Activated gamma-delta T cell treated with Interleukin-2 at 50 U/mL for 16 hours (primary cell): ENCODE data around the gene SCN11A.
"Not testable (repeated sequence)": the region's sequence is repeated elsewhere in the genome, so short reads cannot be mapped to it uniquely, and the experiment has no call there.

ENCODE experiments used
- DNase-seq: peaks from one replicate; pipeline ENCODE4 v3.0.0-alpha.2; 2020

SCN11A gene

DNA sequence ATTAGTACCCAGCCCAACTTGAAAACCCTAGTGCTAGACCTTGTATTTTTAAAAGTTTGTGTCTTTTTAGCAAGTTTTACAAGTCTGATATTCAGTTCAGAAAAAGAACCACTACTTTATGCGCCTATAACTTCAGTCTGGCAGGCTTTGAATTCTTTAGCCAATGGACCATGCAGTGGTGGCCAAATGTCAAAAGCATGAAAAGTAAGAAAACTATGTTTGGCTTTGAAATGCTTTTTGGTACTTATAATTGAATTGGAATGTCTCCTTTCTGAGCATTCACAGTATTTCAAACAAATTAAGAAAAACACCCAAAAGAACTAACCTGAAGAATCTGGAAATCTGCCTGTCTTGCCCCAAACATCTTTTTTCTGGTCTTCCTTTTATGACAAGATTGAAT, 12.9 kb upstream of the SCN11A start:
- no peak for DNase-seq

DNA sequence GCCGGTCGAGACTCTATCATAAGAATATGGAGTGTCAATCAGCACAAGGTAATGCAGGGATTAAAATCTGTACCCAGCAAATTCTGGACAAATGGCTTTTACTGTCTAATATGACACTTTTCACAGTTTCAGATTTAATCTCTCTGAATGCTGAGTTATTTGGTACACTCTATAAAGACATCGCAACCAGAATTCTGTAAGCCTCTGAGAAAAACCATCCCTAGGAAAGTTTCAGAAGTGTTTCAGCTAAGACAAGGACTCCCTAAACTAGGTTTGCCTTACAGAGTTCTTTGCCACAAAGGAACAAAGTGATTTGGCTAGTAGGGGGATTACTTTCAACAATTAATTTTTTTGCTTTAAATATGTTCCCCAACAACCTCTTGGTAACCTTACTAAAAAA, 11.4 kb upstream of the SCN11A start:
- DNase-seq = no peak

DNA sequence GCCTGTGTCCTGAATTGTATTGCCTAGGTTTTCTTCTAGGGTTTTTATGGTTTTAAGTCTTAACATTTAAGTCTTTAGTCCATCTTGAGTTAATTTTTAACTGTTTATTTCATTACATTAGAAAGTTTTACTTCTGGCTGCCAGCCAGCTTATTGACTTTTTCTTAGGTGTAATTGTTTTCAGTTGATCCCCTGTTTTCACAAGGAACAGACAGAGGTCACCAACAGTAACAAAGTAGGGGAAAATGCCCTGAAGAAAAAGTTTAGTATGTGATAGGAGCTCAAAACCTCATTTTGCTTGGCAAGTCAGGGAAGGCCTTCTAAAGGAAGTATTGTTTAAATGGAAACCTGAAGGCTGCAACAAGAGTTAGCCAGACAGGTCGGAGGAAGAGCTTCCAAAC, 10.4 kb upstream of the SCN11A start:
- no peak for DNase-seq

DNA sequence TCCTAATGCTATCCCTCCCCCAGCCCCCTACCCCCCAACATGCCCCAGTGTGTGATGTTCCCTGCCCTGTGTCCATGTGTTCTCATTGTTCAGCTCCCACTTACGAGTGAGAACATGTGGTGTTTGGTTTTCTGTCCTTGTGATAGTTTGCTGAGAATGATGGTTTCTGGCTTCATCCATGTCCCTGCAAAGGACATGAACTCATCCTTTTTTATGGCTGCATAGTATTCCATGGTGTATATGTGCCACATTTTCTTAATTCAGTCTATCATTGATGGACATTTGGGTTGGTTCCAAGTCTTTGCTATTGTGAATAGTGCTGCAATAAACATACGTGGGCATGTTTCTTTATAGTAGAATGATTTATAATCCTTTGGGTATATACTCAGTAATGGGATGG, 9.5 kb upstream of the SCN11A start:
- DNase-seq = not testable (repeated sequence)

DNA sequence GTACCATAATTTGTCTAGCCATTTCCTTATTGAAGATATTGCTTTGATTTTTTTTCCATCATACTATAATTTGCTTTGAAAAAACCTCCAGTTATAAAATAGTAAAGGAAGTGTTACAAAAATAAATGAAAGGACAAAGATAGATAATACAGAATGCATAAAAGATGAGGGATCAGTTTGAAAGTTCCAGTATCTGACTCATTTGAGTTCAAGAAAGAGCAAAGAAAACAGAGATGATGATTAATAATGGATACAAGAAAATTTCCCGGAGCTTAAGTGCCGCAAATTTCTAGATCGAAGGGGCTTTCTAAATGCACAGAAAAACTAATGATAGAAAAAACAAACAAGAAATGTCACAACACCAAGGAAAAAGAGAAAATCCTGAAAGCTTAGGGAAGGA, 4.4 kb upstream of the SCN11A start:
- no peak for DNase-seq

DNA sequence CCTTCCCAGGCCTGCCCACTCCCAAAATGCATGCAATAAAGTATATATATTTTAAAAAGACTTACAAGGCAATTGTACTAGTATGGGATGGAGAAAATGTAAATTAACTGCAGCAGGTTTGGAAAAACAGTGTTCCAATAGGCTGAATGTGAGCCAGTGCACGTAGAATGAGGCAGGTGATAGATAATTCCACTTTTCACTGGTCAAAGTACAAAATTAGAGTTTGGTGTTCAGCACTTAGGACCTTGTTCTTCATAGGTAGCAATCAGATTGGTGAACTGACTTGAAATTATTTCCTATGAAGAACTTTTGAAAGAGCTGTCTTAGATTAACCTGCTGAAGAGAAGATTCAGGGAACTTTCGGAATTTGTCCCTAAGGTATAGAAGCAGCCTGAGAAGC, 2.0 kb upstream of the SCN11A start:
- DNase-seq = no peak

DNA sequence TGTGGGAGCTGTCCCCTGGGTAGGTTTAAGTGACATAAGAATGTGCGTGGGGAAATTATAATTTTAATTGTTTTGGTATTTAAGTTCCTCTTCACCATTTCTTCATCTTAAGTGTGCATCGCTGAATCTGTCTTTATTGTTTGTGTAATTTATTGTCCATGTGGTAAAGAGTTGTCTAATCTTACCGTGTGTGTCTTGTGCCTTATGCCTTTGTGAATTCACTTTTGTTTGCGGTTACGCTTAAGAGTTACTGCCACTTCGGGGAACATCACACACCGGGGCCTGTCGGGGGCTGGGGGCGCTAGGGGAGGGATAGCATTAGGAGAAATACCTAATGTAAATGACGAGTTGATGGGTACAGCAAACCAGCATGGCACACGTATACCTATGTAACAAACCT, 839 bp upstream of the SCN11A start:
- no peak for DNase-seq

DNA sequence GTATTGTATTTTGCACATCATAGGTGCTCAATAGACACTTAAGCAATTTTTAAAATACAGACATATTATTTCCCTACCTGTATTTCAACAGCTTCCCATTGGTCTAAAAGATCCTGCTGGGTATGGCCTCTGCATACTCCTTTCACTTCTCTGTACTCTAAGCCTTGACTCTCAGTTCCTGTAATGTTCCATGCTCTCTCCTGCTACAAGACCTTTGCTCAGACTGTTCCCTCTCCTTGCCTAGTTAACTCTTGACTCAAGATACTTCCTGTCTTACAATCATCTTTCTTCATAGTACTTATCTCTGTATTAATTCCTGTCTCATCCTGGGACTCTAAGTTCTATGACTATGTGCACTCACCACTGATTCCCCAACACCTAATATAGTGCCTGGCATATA, 1.7 kb downstream of the SCN11A start:
- DNase-seq = no peak

DNA sequence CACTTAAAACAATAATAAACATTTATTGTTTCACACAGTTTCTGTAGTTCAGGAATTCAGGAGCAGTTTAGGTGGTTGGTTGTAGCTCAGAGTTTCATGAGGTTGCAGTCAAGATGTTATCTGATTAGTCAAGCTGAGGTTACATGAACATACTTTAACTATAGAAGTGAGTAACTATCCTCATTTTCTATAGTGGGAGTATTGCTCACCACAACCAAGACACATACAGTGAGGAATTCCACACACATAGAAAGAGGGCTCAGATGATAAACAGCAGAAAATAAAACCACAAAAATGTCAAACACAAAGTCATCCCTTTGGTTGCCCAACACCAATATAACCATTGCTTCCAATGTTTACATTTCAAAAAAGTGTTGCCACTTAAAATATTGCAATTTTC, 13.6 kb downstream of the SCN11A start:
- DNase-seq = no peak

DNA sequence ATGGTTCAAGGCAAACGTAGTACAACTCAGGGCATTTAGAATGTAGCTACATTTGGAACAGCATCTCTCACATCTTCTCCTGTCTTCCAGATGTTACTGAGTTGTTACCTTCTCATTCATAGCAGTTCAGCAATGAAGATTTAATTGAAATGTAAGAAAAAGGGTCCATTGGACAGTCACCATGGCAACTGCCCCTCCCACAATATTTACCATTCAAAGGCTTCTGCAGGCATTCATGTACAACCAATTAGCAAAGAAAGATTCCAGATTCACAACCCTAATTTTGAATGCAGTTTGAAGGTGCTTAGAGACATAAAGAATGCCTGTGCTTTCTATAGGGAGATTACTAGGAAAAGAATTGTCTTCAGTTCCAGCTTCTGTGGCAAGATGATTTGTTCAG, 22.2 kb downstream of the SCN11A start:
- no peak for DNase-seq

DNA sequence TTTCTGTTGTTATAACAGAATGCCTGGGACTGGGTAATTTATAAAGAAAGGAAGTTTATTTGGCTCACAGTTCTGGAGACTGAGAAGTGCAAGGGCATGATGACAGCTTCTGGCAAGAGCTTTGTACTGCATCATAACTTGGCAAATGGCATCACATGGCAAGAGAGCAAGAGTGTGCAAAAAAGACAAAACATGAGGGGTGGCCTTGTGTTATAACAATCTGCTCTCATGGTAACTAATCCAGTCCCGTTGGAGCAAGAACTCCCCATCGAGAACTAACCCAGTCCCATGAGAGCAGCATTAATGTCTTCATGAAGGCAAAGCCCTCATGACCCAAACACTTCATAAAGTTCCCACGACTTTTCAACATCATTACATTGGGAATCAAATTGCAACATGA, 23.2 kb downstream of the SCN11A start:
- DNase-seq = no peak

DNA sequence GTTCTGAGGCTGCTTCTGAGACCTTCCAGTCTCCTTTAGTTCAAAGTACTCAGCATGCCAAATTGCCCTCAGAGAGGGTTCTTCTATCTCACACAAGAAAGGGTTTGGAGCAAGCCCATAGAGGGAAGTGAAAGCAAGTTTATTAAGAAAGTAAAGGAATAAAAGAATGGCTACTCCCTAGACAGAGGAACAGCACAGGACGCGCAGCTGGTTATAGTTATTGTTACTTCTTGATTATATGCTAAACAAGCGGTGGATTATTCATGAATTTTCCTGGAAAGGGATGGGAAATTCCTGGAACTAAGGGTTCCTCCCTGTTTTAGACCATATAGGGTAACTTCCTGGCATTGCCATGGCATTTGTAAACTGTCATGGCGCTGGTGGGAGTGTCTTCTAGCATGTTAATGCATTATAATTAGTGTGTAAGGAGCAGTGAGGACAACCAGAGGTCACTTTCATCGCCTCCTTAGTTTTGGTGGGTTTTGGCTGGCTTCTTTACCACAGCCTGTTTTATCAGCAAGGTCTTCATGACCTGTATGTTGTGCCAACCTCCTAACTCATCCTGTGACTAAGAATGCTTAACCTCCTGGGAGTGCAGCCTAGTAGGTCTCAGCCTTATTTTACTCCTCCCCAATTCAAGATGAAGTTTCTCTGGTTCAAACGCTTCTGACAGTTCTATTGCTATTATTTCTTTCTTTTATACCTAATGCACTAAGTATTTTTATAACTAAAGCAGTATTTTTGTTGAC, 26.3 kb downstream of the SCN11A start:
- DNase-seq = no peak

DNA sequence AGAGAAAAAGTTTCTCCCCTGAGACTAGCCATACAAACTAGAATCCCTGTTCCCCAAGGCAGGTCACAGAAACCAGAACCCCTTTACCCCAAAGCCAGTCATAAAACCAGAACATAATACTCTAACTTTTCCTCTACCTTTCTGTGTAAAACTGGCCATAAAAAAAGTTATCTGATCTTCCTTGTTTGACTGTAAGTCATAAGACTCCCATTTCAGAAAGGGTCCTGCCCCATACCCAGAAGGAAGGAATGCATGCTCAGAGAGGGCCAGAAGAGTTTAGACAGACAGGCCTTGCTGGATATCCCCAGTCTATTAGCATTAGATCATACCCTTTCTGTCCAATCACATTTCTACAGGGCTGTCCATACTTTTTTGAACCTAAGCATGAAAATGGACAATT, 27.2 kb downstream of the SCN11A start:
- no peak for DNase-seq

DNA sequence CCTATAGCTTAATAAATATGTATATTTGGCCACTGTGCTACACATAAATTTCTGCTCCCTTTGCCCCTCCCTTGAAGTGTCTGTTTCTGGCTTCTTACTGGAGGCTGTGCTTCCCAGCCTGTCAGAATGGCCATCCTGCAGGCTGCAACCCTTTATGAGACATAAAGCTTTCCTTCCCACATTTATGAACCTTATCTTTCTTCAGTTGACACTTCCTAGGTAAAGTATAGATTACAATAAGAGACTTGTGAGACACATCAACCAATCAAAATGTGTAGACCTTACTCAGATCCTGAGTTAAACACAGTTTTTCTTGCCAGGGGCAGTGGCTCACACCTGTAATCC, 29.5 kb downstream of the SCN11A start:
- DNase-seq = no peak

DNA sequence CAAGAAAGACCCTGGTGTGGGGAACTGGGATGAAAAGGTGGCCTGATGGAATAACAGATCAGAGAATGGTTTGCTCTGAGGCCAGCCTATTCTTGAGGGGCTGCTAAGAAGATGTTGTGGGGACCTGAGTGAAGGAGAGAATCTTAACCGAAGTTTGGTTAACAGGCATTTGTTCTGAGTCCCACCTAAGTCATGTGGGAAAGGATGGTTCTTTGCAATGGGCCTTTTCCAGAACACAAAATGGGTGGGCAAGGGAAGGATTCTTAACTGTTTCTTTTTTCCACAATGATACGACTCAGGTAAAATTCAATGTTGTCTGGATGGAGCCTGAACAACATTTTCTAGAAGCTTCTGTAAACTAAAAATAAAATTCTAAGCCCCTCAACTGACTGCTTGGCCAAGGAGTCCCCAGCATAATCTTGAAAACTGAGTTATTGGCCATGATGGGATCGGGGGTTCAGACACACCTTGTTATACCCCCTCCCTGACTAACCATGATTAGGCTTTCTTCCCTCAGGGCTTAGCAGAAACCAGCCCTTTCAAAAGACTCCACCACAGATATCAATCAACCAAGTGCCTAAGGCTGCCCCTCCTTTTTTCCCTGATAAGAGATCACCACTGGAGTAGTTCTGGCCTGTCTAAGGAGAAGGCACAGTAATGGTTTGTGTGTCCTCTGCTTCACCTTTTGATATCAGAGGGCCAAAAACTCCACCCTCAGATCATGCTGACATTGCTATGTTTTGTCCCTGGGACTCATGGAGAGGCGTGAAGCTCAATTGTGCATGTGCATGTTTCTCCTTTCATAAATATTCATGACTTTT, 30.1 kb downstream of the SCN11A start:
- DNase-seq = no peak

DNA sequence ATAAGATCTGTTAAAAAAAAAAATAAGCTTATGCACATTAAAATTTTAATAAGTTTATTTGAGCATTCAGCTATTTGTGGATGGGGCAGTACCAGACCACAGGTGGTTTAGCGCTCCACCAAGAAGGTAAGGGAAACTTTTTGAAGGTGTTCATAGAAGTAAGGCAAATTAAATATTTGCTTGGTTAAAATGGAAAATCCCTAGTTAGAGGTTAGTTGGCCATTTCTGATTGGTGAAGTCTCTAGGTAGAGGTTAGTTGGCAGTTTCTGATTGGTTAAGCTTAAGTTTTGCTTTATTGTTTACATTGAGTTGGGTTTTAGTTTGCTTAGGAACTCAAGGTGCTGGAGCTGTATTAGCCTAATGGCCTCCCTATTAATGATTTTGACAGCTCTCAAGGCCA, 30.7 kb downstream of the SCN11A start:
- no peak for DNase-seq

DNA sequence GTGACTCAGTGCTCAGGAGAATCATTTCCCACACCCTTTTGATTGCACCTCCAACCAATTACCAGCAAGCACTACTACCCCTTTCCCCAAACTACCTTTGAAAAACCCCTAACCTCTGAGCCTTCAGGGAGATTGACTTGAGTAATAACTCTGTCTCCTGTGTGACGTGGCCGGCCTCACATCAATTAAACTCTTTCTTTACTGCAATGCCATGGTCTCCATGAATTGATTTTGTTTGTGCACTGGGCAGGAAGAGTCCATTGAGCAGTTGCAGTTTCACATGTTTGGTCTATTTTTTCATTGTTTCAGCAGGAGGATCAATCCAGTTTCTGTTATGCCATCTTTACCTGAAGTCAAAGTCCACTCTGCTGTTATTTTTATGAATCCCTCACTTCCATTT, 32.4 kb downstream of the SCN11A start:
- no peak for DNase-seq

DNA sequence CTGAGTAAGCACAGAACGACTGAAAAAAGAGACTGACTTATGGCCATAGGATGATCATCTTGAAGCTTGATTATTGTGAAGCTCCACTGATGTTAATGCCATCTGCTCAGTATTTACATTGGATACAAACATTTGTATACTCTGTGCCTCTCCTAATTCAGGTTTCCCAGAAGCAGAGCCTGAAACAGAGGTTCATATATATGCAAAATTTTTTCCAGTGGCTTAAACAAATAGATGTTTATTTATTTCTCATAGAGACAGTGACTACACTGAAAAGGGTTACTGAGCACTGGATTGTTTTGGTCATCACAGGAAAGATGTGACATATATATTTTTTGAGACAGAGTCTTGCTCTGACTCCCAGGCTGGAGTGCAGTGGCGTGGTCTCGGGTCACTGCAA, 36.3 kb downstream of the SCN11A start:
- no peak for DNase-seq

DNA sequence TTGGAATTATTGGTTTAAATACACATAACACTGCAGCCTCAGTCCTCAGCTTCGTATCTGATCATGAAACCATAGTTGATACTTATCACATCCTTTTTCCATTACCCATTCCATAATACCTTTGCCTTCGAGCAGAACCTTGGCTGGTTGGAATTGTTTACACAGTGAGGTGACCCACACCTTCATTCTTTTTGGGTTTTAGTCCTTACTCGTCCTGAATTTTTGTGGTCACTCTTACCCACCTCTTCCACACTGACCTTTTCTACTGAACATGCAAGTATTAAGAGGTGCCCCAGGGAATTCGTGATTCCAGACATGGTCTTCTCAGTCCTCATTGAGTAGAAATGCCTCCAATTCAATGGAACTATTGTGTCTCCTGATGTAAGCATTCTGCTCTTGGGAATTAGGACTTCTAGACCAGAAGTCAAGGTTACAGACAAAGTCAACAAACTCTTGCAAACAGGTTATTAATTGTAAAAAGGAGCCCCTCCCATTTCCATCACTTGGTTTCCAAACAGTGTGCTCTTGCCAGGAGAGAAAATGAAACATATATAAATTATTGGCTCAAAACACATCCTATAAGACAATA, 37.7 kb downstream of the SCN11A start:
- DNase-seq = no peak

DNA sequence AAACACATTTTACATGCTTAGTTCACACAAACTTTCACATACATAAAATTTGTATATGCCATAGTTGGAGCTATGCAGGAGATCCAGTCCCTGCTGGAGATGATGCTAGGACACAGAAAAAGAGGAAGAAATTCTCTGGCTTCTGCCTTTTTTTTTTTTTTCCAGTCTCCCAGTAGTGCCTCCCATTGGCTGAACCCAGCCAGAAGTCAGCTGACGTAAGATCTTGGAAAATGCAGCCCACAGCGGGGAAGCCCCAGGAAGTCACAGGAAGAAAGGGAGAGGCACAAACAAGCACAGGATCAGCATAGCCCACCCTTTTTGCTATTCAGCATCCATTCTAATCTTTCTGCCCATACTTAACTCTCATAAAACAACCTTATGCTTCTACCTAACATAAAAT, 38.5 kb downstream of the SCN11A start:
- DNase-seq = no peak

DNA sequence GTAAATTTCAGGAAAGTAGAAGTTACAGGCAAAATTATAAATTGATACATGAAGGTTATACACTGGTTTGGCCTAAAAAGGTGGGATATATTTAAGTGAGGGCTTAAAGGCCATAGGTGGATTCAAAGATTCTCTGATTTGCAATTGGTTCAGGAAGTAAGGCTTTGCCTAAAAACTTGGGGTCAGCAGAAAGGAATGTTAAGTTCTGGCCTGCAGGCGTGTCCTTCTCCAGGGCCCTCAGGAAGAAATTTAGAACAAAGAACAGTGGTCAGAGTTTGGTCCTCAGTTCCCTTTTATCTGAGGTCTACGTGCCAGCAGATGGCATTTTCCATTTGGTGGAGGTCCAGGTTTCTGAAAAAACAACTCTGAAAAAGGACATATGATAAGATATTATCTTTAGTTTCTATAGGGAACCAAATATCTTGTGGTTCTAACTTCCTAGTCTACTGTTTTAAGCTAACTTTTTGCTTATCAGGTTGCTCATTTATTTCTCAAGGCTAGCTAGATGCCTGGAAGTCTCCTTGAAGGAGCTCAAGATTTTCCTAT, 40.5 kb downstream of the SCN11A start:
- no peak for DNase-seq

DNA sequence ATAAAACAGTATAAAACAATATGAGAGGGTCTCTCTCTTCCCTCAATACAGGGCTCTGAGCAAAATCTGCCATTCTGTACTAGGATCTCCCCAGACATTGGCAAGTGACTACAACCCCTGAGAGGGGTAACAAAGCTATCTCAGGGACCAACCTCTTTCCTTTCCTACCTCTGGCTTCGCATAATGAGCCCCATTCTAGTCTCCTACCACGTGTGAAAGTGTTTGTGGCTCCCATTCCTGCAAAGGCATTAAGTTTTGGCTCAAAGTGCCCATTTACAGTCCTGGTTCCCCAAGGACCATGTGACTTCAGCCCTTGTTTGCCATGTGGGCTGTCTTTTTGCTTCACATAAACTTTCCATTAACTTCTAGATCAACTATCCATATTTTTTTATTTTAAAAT, 46.4 kb downstream of the SCN11A start:
- DNase-seq = no peak
